Tibial nerve (tissue), 4 donors: ENCODE data around the gene SMCR8.

ENCODE experiments used
- CTCF ChIP-seq, 5 experiments: fragments of 200-600 bp in 3 of 5; fragments of 450-650 bp in 2 of 5; sonication (generic) in 3 of 5; IDR thresholded peaks; one replicate each; pipeline ENCODE4 v1.5.1; 2016 to 2019; ENCODE audit warnings: antibody characterized with exemption in 5 of 5, mild to moderate bottlenecking in 3 of 5, moderate library complexity in 2 of 5
- EP300 ChIP-seq, 2 donors: sonication (generic); formaldehyde crosslinking; IDR thresholded peaks; one replicate each; pipeline ENCODE4 v1.6.1; 2017; ENCODE audit warnings: antibody characterized with exemption in 2 of 2, mild to moderate bottlenecking in 1 of 2
- POLR2A ChIP-seq, 2 donors: fragments of 450-650 bp; IDR thresholded peaks; one replicate each; pipeline ENCODE4 v1.6.1; 2017; ENCODE audit warnings: antibody characterized with exemption in 2 of 2, mild to moderate bottlenecking in 2 of 2, moderate library complexity in 2 of 2

DNA sequence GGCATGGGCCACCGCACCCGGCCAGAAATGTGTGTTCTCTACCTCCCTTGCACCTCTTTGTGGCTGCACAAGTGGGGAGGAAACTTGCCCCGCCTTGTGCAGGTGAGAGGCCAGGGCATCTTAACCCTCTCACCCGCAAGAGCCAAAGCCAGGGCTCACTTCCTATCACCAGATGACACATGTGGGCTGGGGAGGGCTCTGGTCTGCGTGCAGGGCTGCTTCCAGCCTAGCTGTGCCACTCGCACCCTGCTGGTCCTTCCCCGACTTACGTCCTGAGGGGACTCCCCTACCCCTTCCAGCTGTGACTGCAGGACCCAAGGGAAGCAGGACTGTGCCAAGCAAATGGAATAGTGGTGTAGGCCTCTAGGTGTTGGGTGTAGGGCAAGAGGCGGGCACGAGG, 47.7 kb upstream of the SMCR8 start:
- TF ChIP-seq CTCF (IDR thresholded peaks at IDR 0.05), result no peak
- TF ChIP-seq POLR2A (IDR thresholded peaks at IDR 0.05), result no peak
- TF ChIP-seq EP300 (IDR thresholded peaks at IDR 0.05), result no peak
